HUES48 (cell line): ENCODE data around the gene RTP1.
"Not testable (repeated sequence)": the region's sequence is repeated elsewhere in the genome, so short reads cannot be mapped to it uniquely, and the experiment has no call there.

Source experiments
- H3K27ac ChIP-seq: one replicate; pipeline ENCODE4 v1.7.0; 2013; ENCODE audit warnings: low read depth, low read length, inconsistent platforms
- H3K27me3 ChIP-seq: 2 replicates; pipeline ENCODE4 v1.6.1; 2013; ENCODE audit warnings: mild to moderate bottlenecking, low read length; ENCODE audit not compliant: control insufficient read depth, insufficient read depth
- H3K36me3 ChIP-seq: 2 replicates; pipeline ENCODE4 v1.6.1; 2013; ENCODE audit warnings: low read length; ENCODE audit not compliant: control insufficient read depth, insufficient read depth
- H3K4me1 ChIP-seq: 2 replicates; pipeline ENCODE4 v1.6.1; 2013; ENCODE audit warnings: mild to moderate bottlenecking, low read length; ENCODE audit not compliant: control insufficient read depth, insufficient read depth
- H3K4me3 ChIP-seq: 2 replicates; pipeline ENCODE4 v1.5.1; 2013; ENCODE audit warnings: mild to moderate bottlenecking, low read depth, low read length
- H3K9ac ChIP-seq: 2 replicates; pipeline ENCODE4 v1.6.1; 2013; ENCODE audit warnings: mild to moderate bottlenecking, low read depth, low read length, moderate library complexity
- H3K9me3 ChIP-seq: 2 replicates; pipeline ENCODE4 v1.6.1; 2013; ENCODE audit warnings: low read length; ENCODE audit not compliant: control insufficient read depth, insufficient read depth

RTP1 gene

DNA sequence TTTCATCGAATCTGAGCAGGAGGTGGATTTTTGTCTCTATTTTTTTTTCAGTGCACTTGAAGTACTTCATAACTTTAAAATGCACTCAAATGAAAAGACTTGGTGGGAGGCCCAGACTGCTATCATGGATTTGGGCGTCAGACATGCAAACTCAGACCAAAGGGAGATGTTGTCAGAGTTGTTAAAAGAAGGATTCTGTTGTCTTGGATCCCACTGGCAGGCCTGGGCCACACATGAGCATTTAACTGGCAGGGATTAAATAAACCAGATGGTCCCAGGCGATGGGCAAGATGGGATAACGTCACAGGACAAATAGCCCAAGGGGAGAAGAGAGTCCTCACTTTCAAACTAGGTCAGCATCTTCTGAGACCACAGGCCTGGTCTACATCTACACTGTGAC is 15.4 kb downstream of the RTP1 start:
- Histone ChIP-seq H3K27me3 (no peaks in the 10 kb centered on the region), H3K4me1 (peaks cover 15% of the 10 kb centered on the region), H3K27ac (no peak overlapping the region), H3K9me3 (peaks cover 9% of the 10 kb centered on the region), H3K9ac (no peak overlapping the region), H3K36me3 (no peaks in the 10 kb centered on the region), H3K4me3 (no peak overlapping the region)

DNA sequence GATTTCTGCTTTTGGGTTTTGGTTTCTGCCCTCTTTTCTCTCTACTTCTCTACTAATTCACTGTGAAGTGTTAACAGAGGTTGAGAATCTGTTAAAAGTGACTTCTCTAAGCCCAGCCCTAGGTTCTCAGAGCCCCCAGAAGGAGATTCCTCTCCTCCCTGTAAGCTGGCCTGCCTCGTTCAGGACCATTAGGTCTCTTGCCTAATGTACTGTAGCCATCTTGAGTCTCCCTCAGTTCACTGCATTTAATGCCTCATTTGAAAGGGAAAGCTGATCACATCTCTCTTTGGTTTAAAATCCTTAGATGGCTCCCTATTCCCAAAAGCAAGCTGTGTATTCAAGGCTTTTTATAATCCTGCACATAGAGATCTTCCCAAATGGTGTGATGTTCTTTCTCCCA is 16.3 kb downstream of the RTP1 start:
- no peak overlapping the region for H3K9ac ChIP-seq
- H3K4me3 ChIP-seq, result no peak overlapping the region
- no peak overlapping the region for H3K27ac ChIP-seq
- no peaks in the 10 kb centered on the region for H3K36me3 ChIP-seq
- peaks cover 1% of the 10 kb centered on the region for H3K9me3 ChIP-seq
- no peaks in the 10 kb centered on the region for H3K27me3 ChIP-seq
- peaks cover 15% of the 10 kb centered on the region for H3K4me1 ChIP-seq

DNA sequence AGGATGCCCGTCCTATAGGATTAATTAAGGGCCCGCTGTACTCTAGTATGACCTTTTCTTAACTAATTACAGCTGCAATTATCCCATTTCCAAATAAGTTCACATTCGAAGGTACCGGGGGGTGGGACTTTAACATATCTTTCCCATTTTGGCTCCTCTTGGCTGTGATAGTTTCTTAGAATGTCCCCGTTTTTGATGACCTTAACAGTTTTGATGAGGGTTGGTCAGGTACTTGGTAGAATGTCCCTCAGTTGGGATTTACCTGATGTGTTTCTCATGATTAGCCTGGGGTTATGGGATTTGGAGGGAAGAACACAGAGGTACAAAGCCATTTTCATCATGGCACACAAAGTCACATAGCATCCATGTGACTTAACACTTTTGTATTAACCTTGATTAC is 18.2 kb downstream of the RTP1 start:
- H3K9ac ChIP-seq, result no peak overlapping the region
- H3K4me3 ChIP-seq, result no peak overlapping the region
- H3K36me3 ChIP-seq, result no peaks in the 10 kb centered on the region
- H3K4me1 ChIP-seq, result peaks cover 7% of the 10 kb centered on the region
- no peaks in the 10 kb centered on the region for H3K9me3 ChIP-seq
- no peak overlapping the region for H3K27ac ChIP-seq
- H3K27me3 ChIP-seq, result no peaks in the 10 kb centered on the region

DNA sequence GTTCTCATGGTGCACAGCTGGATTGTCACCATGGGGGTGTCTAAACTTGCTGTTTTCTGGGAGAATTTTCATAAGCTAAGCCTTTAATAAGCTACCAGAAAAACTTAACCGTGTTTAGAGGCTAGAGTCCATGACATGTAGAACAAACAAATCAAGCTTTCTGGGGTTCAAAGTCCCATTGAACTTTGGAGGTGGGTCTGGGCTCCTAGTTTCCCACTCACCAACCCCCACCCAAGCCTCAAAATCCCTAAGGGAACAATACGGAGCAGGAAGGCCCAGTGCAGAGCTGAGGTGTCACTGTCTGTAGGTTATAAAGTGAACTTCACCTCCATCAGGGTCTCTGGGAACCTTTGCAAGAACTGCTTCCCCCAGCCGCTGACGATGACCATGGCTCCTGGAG is 25.5 kb downstream of the RTP1 start:
- Histone ChIP-seq H3K4me3 (no peak overlapping the region), H3K4me1 (no peaks in the 10 kb centered on the region), H3K9me3 (no peaks in the 10 kb centered on the region), H3K9ac (no peak overlapping the region), H3K27ac (no peak overlapping the region), H3K36me3 (no peaks in the 10 kb centered on the region), H3K27me3 (no peaks in the 10 kb centered on the region)

DNA sequence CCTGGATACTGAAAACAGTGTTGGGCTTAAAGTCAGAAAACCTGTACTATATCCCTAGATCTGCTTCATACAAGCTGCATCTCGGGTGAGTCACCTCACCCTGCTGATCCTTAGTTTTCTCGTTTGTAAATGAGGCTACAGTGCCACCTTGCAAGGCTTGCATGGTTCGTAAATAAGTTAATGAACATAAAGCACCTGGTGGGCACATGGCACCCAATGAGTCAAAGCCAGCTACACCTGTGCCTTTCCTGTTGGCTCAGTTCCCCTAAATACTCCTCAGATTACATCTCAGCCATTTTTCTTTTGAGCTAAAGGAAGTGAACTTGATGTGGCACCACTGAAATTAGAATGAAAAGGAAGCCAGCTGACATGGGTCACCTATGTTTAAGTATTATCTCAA is 26.5 kb downstream of the RTP1 start:
- Histone ChIP-seq H3K4me1 (no peaks in the 10 kb centered on the region), H3K9ac (no peak overlapping the region), H3K27ac (no peak overlapping the region), H3K4me3 (no peak overlapping the region), H3K27me3 (no peaks in the 10 kb centered on the region), H3K9me3 (no peaks in the 10 kb centered on the region), H3K36me3 (no peaks in the 10 kb centered on the region)

DNA sequence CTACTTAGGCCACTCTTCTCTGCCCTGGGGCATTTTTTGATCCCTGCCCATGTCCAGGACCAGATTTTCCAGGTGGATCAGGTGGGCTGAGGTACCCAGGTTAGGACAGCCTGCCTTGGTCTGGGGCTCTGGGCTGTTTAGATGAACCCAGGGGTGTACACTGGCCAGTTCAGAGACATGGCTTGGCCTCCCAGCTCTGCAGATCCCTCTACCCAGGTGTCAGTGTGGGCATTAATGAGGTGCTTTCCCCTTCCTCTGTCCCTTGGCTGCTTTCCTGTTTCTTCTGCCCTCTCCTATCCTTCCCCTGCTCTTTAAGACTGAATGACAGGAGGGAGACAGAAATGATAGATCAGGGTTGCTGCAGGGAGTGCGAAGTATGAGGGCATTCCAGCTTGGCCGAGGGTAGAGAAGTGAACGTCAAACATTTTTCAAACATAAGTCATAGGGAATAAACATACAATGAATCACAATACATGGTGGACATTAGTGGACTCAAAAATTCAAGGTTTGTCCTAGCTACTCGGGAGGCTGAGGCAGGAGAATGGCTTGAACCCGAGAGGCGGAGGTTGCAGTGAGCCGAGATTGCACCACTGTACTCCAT is 30.5 kb downstream of the RTP1 start:
- no peak overlapping the region for H3K9ac ChIP-seq
- H3K36me3 ChIP-seq, result no peaks in the 10 kb centered on the region
- H3K27ac ChIP-seq, result no peak overlapping the region
- no peaks in the 10 kb centered on the region for H3K9me3 ChIP-seq
- H3K4me3 ChIP-seq, result no peak overlapping the region
- no peaks in the 10 kb centered on the region for H3K27me3 ChIP-seq
- no peaks in the 10 kb centered on the region for H3K4me1 ChIP-seq

DNA sequence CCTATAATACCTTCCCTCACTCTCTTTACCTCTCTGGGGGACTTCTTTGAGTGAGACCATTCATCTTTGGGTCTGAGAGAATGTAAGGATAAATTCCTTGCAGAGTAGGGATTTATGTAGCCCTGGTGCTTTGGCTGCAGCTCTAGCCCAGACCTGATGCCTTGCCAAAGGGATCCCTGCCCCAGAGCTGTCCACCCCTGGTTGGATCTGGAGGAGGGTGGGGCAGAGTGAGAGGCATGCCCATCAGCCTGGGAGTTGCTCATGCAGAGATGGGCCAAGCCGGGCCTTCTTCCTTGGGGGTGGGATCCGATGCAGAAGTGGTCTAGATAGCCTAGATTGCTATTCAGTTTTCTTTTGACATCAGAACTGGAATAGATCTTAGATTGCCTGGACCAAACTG is 31.5 kb downstream of the RTP1 start:
- Histone ChIP-seq H3K9ac (no peak overlapping the region), H3K27ac (no peak overlapping the region), H3K4me1 (no peaks in the 10 kb centered on the region), H3K27me3 (no peaks in the 10 kb centered on the region), H3K9me3 (no peaks in the 10 kb centered on the region), H3K36me3 (no peaks in the 10 kb centered on the region), H3K4me3 (no peak overlapping the region)

DNA sequence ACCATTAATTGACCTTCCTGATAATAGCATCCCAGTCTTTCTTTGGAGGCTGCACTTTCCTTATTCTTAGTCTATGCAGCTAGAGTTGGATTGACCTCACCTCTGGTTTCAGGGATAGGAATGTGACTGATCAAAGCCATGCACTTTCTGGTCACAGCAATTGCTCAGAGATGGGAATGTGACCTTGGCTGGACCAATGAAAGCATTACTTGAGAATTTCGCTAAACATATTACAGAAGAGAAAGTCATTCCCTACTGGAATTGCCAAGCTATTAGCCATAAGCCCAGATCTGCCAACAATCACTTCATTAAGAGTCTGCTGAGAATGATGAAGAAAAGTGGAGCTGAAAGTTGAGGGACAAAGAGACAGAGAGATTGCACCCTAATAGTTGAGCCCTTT is 32.7 kb downstream of the RTP1 start:
- Histone ChIP-seq H3K9ac (no peak overlapping the region), H3K9me3 (no peaks in the 10 kb centered on the region), H3K4me3 (no peak overlapping the region), H3K27ac (no peak overlapping the region), H3K36me3 (no peaks in the 10 kb centered on the region), H3K27me3 (no peaks in the 10 kb centered on the region), H3K4me1 (no peaks in the 10 kb centered on the region)

DNA sequence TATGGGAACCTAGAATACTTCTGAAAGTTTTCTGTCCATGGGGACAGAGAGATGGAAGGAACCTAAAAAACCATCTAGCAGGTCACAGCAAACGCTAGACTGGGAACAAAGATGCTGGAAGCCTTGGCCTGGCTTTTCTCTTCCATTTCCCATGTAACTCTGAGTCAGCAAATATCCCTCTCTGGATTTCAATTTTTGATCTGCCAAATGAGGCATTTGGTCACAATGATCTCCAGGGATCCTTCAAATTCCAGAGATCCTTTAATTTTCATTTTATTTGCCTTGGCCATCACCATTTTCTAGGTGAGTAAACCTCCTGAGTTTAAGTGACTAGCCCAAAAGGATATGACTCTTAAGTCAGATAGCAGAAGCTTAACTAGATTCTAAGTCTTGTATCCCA is 39.7 kb downstream of the RTP1 start:
- no peaks in the 10 kb centered on the region for H3K27me3 ChIP-seq
- H3K27ac ChIP-seq, result no peak overlapping the region
- no peaks in the 10 kb centered on the region for H3K36me3 ChIP-seq
- H3K4me1 ChIP-seq, result no peaks in the 10 kb centered on the region
- no peak overlapping the region for H3K4me3 ChIP-seq
- 0 out of 2 replicates have a peak, but pooled peaks cover 3% of the 10 kb centered on the region for H3K9me3 ChIP-seq
- no peak overlapping the region for H3K9ac ChIP-seq

DNA sequence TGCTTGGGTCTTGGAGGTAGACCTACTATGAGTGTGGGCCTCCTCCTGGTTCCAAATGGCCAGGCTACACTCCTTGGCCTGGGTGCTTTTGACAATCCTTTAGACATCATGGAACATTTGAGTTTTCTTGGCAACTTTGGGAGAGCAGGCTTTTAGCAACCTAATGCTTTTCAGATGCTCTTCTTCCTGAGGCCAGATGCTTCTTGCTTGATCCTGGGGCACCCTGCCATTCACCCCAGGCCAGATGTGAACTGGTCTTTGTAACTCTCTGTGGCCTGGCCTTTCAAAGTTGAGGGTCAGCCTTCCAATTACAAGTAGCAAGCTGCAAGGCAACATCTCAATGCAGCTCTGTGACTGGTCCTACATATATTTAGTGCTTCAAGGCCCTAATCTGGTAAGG is 40.5 kb downstream of the RTP1 start:
- Histone ChIP-seq H3K4me1 (no peaks in the 10 kb centered on the region), H3K36me3 (no peaks in the 10 kb centered on the region), H3K9ac (no peak overlapping the region), H3K9me3 (0 out of 2 replicates have a peak, but pooled peaks cover 3% of the 10 kb centered on the region), H3K27me3 (no peaks in the 10 kb centered on the region), H3K27ac (no peak overlapping the region), H3K4me3 (no peak overlapping the region)

DNA sequence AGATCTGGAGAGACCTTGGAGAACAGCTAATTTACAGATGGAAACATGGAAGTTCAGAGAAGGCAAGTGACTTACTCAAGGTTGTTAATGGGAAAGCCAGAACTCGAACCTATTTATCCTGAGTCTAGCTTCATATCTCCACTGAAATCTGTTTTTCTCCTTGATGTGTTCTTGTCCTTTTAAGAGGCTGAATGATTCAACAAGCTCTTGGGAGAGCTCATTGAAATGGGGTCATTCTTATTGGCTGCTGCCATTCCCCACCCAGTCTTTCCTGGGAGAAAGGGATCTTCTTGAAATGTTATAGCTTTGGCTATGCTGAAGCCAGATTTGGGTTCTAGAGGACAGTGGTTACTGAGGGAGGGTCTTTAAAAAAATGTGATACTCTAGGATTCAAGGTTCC is 41.0 kb downstream of the RTP1 start:
- no peaks in the 10 kb centered on the region for H3K27me3 ChIP-seq
- H3K36me3 ChIP-seq, result no peaks in the 10 kb centered on the region
- 0 out of 2 replicates have a peak, but pooled peaks cover 3% of the 10 kb centered on the region for H3K9me3 ChIP-seq
- no peak overlapping the region for H3K27ac ChIP-seq
- H3K4me1 ChIP-seq, result no peaks in the 10 kb centered on the region
- no peak overlapping the region for H3K4me3 ChIP-seq
- no peak overlapping the region for H3K9ac ChIP-seq

DNA sequence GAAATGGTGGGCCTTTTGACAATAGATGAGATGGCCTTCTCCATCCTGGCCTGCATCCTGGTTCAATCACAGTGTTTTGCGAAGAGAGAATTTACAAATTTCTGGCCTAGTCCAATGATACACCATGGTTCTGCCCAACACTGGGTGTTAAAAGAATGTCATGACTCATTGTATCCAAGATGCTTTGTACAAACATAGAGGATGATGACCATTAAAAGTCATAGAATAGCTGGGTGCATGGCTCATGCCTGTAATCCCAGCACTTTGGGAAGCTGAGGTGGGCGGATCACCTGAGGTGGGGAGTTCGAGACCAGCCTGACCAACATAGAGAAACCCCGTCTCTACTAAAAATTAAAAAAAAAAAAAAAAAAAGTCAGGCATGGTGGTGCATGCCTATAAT is 41.5 kb downstream of the RTP1 start:
- H3K9ac ChIP-seq, H3K27ac ChIP-seq, H3K36me3 ChIP-seq, H3K27me3 ChIP-seq, H3K4me1 ChIP-seq, H3K4me3 ChIP-seq, H3K9me3 ChIP-seq: not testable (repeated sequence)
